ENCODE data around the gene CDKAL1.

The CDKAL1 gene

DNA sequence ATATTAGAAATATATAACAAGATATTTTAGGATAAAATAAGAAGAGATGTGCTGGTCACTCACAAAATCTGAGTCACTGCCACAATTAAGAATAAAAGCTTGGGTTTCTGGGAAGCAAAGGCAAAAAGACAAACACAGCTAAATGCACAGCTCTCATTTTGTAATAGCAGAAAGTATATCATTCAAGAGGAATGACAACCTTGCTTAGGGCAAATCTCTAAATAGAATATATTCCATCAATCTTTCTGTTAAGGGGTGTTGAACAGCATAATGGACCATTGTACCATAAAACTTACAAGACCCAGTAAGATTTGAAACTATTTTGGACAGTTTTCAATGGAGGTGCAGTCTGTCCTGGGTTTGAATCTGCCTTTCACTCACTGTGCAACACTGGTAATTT is 594.3 kb downstream of the CDKAL1 start:
- DNase-seq = no peak

DNA sequence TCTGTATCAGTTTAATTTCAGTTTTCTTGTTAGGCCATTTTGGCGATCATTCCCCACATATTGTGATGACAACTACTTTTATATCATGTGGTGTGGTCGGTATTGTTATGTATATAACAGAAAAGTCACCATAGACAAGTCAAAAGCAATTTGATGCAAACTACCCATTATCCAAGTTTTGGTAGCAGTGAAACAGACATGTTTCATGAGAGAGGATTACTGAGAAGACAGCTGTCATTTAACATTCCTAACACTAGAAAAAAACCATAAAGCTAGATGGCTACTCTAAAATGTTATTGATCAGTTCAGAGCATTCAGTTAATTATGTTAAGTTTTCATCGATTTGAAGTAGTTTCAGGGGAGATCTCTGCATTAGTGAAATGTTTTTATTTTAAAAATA is 597.1 kb downstream of the CDKAL1 start:
- no peak for DNase-seq

DNA sequence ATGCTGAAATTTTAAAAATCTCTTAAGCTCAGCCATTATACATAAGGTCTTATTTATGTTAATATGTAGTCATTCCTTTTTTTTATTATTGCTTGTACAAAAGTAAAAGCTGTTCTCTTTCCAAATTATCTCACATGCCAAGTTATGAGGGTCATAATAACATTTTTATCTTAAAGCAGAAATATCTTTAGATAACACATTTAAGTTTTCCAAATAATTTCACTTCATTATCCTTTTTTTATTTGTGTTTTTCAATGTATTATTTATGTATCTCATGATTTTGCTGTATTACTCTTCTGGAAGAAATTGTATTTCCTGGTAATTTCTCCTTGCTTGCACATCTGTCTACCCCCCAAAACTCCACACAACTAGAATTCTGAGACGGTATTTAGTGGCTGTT is 598.2 kb downstream of the CDKAL1 start:
- no peak for DNase-seq

DNA sequence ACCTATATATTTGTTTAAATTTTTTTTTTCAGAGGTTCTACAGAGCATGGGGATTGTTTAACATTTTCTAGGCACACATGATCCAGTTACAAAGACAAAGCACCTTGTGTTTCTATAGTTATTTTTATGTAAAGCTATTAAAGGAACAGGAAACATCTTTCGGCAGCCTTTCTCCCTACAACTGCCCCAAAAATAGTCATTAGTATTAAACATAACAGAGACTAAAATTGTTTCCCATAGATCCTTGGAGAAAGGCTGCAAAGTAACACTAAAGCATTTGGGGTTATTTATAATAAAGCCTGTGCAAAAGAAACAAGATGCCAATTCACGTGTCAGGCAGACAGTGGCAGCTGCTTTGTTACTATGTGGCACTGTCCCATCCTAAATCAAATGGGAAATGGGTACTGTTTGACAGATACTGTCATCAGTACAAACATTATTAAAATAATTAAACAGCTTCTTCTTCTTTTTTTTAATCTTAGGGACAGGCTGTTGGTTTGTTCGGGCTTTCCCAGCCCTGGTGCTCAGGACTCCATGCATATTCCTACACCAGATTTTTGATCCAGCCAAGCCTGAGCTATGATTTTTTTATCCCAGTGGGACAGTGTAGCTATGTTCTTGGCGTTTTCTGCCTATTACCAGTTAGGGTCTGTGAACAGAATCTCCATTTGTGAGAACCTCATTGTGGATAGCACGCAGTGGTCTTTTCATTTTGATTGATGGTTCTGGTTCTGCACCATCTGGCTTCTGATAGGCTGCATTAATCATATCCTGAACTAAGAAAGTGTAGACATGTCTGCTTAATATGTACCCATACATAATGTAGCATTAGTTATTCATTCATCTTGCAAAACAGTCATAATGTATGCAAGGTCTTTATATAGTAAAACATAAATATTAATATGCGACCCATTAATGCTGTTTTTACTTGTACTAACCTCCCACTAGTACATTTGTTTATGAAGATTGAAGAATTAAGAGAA is 598.9 kb downstream of the CDKAL1 start:
- DNase-seq = no peak

- DNase-seq = no peak
These were observed 599.6 kb downstream of the CDKAL1 start for GRCh38 chr6:21133901-21134300.

DNA sequence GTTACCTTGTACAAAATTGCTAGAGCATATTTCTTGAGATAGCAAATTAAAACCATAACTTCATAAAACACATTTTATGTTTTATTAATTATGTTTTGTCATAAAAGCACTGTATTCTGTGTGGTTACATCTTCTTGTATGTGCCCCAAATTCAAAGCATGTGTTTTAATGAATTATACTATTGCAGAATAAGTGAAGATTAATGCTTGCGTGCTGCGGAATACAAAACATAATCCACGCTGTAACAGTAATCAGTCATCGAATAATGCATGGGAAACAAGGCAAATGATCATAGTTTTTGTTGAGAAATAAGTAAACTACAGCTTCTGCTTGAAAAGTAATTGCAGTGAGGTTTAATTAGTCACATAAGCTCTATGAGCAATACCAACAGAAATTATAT is 600.1 kb downstream of the CDKAL1 start:
- no peak for DNase-seq

DNA sequence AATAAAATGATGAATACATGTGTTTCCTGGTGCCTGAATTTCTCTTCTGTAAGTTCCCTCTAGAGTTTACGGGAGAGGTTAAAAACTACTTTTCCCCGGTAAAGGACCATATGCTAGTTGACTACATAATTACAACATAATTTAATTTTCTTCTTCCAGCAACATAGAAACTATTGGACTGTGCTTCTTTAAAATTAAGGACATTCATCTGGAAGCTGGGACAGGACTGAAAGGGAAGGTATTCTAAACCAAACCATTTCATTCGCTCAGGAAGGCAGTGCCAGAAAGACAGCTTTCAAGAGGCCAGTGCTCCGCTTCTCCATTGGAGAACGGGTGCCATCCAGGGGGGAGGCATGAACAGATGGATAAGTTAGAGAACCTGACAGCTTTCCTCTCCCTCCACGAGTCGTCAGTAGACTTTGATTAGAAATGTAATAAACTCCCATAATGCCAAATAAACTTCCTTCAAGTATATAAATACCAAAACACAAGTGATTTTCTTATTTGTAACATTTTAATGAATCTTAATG is 601.3 kb downstream of the CDKAL1 start:
- no peak for DNase-seq

- DNase-seq = no peak
These were observed 603.6 kb downstream of the CDKAL1 start for GRCh38 chr6:21137700-21138335.

- DNase-seq = no peak
These were observed 604.2 kb downstream of the CDKAL1 start for GRCh38 chr6:21138336-21139069.

- no peak for DNase-seq
These were observed 606.7 kb downstream of the CDKAL1 start for GRCh38 chr6:21140966-21141365.

DNA sequence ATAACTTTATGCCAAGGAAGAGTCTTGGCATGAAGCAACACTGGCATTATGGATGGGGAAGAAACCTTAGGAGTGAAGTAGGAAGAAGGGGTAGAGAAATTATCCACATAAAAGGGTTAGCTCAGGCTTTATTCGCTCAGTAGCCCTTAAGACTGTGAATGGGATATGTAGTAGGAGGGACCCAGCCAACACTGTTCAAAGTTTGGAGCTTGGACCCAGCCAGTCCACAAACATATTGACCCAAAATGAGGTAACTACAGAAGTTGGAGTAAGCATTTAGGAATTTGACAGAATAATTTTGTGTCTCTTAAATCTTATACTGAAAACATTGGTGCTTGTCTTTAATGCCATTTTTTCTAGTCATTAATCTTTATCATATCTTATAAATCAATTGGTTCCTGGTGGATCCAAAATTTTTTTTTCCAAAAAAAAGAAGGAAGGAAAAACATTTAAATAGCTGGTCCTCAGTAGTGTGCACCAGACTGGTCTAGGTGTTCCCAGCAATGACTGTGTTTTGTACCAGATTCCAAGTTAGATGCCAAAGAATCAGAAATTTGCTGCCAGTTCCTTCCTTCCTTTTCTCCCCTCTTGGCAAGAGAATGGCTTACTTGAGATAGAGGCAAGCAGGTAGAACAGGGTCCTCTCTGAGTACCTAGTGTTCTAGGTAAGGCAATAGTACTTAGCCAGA is 607.5 kb downstream of the CDKAL1 start:
- no peak for DNase-seq

DNA sequence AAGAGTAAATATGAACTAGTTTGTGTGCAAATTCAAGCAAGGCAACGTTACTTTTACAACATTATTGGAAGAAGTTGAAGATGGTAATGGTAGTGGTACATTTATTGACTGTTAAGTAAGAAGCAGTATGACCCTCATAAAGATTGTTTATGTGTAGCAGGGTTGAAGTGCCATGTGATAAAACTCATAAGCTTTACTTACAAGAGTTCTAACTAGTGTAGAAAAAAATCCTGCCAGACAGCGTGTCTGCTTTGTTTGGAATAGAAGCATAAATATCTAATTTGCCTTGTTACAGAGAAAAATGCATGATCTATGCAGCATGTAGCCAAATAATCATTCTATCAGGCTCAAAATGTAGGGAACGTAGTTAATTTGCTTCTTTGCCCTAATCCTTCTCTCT is 608.5 kb downstream of the CDKAL1 start:
- no peak for DNase-seq

- no peak for DNase-seq
These were observed 609.4 kb downstream of the CDKAL1 start for GRCh38 chr6:21143645-21144044.

- no peak for DNase-seq
These were observed 610.7 kb downstream of the CDKAL1 start for GRCh38 chr6:21144928-21145327.

DNA sequence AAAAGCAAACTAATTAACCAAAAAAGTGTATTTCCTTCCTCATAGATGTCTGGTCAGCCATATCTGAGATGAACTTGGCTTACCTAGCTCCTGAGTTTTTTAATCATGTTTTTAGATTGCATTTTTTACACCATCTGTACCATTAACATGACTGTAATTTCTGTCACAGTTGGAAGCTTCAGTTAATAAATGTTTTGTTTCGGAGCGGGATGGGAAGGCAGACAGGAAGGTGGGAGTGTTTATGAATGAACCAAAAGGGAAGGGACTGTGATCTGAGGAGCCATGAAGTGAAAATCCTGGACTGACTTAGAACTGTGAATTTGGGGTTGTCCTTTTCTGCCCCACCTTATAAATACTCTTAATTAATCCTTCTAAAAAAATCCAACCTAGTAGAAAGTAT is 613.7 kb downstream of the CDKAL1 start:
- DNase-seq = no peak

- no peak for DNase-seq
These were observed 615.2 kb downstream of the CDKAL1 start for GRCh38 chr6:21149470-21149869.

- no peak for DNase-seq
These were observed 616.4 kb downstream of the CDKAL1 start for GRCh38 chr6:21150667-21151066.

DNA sequence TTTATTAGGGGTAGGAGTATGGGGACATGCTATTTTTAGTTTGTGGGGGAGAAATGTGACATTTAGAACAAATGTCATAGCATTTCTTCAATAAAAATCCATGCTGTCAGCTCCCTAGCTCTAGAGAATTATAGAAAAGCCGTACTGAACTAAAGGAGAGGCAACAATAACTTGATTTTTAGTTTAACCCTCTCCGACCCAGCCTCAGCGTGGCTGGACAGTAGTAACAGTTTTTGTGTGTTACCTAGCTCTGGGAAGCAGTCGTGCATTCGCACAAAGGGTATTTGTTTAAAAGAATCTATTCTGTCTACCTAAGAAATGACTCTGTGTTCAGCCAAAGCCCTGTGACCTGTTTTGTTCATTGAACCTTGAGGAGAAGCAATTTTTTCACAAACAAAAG is 616.9 kb downstream of the CDKAL1 start:
- DNase-seq = no peak

DNA sequence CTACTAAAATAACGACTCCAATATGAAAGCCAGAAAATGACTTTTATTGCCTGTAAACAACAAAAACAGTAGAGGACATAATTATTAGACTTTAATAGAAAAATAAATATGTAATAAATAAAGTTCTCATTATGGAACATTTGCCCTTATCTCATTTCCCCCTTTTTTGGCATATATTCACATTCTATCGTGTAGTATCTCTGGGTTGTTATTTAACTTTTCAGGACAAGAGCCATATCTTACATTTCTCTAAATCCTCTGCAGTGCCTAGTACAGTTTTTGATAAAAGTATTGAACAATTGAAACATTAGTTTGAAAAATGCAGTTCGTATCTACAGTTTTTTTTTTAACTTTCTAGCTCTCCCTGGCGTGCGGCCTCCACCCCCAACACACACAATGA is 617.3 kb downstream of the CDKAL1 start:
- no peak for DNase-seq

DNA sequence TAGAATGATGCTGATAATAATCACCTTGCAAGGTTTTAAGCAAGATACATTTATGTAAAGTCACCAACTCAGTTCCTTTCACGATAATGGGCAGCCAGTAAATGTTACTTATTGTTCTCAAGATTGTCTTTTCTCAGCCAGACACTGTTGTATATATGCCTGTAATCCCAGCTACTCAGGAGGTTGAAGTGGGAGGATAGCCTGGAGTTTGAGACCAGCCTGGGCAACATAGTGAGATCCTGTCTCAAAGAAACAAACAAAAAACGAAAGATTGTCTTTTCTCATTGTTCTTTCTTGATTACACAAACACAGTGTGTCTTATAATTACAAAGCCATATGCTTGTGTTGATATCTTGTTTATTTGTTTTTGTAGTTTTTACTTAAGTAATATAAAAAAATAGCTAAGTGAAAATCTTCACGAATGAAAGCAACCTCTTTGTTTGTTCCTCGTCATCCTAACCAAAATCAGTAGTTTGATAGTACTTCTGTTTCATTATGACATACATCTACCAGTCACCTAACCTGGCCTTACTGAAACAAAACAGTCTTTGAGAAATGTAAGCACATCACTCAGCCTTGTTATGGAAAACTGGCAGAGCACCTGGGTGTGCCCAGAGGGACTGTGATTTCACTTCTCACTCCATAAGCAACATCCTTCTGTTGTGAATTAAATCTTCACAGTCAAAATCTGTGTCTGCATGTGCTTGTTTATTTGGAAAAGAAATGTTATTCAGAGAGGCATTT is 623.1 kb downstream of the CDKAL1 start:
- no peak for DNase-seq

DNA sequence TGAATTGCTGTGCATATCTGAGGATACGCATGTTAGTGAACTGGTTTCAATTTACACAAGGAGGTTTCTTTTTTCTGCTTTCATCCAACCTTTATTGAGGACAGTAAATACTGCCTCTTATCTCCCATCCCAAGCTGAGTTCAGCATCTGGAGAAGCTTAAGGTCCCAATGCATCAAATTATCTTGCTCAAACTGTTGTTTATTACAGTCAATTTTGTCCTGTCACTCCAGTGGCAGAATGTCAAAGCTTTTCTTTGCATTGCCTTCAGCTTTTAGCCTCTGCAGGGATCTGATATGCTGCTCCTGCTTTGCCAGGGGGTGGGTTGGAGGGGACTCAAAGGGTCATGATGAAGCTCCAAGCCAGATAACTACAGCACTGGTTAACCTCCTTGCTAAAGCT is 623.9 kb downstream of the CDKAL1 start:
- no peak for DNase-seq

DNA sequence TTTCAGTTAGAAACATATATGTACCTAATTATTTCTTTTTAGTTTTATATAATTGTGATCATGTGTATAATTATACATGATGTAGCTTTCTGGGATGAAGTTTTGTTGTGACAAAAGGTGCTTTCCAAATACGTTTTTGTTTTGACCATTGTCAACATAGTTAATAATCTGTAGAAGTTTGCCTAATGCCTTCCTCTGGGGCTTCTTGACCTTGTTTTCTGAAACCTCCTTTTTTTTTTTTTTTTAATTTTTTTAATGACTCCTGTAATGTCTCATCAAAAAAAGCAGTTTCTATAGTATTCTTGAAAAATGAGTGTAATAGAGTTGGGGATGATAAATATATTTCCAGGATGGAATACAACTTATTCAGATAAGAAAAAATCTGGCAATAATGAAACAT is 624.6 kb downstream of the CDKAL1 start:
- no peak for DNase-seq
